Measurements from ENCODE around the gene ZNF205.

ZNF205 gene

DNA sequence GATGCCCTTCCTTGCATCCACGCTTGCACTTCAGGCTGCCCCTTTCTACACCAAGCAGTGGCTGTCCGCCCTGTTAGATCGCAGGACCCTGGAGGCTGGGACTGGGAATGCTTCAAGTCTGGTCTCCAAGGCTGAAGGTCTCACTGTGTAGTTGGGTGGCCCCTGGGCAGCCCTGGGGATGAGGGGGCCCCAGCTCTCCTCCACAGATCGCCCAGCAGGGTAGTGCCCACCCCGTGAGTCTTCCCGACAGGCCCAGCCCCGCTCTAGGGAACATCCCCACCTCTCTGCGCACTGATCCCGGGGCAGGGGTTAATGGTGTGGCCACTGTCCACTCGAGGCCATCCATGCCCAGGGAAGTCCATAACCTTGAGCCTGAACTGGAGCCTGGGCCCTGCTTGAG is 32.8 kb downstream of the ZNF205 start:
- peak in 2 of 10 donors; percentile 51 to 62 for DNase-seq
- intact Hi-C loops (cut with DNase I), result no loop called here

DNA sequence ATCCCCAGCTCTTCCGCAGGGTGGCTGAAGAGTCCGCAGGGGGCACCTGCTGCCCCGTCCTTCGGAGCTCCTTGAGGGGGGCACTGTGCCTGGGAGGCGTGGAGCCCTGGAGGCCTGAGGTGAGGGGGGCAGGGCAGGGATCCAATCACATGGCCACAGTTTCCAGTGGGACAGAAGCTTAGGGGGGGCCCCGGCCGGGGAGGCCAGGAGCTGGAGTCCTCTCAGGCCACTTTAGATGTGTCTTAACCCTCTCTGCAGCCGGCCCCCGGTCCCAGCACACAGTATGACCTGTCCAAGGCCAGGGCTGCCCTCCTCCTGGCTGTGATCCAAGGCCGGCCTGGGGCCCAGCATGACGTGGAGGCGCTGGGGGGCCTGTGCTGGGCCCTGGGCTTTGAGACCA is 33.3 kb downstream of the ZNF205 start:
- DNase-seq, result peak in 2 of 10 donors; percentile 64 to 66
- intact Hi-C loops (cut with DNase I), result no loop called here

DNA sequence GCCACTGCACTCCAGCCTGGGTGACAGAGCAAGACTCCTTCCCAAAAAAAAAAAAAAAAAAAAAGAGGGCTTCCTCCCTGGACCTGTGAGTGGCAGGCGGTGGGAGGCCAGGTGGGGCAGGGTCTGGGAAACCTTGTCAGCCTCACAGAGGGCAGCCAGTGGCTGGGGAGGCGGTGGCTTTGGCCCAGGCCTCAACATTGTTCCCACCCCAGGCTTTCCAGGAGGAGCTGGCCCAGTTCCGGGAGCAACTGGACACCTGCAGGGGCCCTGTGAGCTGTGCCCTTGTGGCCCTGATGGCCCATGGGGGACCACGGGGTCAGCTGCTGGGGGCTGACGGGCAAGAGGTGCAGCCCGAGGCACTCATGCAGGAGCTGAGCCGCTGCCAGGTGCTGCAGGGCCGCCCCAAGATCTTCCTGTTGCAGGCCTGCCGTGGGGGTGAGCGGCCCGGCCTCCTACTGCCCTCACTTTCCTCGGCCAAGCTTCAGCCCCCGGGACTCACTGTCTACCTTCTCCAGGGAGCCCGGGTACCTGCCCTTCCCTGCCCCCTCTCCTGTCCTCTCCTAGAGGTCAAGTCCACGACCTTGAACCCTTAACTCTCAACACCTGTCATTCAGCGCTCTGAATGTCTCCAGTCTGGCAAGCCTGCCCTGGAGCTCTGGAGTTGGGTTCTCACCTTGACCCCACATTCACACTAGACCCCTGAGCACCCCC is 34.8 kb downstream of the ZNF205 start:
- intact Hi-C loops (cut with DNase I), result no loop called here
- DNase-seq, result peak in 2 of 10 donors; percentile 70 to 77

DNA sequence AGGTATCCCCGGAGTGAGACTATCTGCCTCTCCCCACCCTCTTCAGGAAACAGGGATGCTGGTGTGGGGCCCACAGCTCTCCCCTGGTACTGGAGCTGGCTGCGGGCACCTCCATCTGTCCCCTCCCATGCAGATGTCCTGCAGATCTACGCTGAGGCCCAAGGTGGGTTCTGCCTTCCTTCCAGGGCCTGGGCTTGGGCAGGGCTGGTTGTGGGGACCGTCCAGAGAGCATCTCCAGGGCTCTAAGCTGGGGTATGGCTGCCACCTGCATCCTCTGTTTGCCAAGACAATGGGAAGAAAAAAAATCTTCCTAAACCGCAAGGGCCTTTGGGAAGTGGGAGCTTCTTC is 35.3 kb downstream of the ZNF205 start:
- peak in 1 of 10 donors; percentile 64 for DNase-seq
- intact Hi-C loops (cut with DNase I), result no loop called here

DNA sequence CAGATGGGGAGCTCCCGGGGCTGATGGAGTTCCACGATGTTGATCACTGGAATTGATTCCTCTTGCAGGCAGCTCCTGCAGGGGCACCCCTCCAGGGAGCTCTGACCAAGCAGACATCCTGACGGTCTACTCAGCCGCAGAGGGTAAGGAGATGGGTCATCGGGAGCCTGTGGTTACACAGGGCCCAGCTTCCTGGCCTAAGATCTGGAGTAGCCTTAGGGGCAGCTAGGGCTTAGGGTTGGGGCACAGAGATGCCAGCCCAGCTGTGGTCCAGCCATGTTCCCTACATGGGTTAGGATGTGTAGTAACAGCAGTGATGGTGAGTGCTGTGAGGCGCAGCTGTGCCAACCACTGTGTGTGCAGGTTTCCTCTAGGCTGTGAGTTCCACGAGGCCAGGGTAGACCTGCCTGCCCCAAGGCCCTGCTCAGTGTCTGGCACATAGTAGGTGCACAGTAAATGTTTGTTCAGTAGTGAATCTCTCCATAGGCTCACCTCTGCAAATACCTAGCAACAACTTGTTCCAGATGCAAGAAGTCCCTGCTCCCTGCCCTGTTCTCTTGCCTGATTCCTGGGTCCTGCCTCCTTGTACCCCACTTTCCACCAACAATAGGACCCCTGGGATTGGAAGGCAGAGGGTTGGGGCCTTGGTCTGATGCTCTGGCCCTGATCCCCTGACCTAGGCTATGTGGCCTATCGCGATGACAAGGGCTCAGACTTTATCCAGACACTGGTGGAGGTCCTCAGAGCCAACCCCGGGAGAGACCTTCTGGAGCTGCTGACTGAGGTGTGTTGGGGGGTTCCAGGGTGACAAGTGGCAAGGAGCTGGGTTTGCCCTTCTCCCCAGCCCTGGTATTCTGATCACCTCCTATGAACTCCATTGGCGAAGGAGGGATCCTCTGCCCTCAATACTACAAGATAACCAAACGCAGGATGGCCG is 36.1 kb downstream of the ZNF205 start:
- DNase-seq, result peak in 2 of 10 donors; percentile 31 to 55
- intact Hi-C loops (cut with DNase I), result no loop called here

DNA sequence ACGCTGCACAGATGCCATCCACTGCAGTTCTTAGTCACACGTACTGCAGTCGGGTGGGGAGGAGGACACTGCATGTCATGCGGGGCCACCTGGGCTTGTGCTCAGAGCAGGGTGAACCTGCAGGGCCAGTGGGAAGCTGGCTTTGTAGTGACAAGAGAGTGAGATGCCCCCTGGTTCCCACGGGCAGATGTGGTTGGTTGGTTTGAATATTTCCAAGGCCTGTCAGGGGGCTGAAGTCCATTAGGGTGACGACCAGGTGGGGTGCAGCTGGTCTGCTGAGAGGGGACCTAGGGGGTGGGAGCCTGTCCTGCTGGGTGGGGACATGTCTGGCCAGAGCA is 36.8 kb downstream of the ZNF205 start:
- intact Hi-C loops (cut with DNase I), result no loop called here
- DNase-seq, result peak in 2 of 10 donors; percentile 57 to 84

DNA sequence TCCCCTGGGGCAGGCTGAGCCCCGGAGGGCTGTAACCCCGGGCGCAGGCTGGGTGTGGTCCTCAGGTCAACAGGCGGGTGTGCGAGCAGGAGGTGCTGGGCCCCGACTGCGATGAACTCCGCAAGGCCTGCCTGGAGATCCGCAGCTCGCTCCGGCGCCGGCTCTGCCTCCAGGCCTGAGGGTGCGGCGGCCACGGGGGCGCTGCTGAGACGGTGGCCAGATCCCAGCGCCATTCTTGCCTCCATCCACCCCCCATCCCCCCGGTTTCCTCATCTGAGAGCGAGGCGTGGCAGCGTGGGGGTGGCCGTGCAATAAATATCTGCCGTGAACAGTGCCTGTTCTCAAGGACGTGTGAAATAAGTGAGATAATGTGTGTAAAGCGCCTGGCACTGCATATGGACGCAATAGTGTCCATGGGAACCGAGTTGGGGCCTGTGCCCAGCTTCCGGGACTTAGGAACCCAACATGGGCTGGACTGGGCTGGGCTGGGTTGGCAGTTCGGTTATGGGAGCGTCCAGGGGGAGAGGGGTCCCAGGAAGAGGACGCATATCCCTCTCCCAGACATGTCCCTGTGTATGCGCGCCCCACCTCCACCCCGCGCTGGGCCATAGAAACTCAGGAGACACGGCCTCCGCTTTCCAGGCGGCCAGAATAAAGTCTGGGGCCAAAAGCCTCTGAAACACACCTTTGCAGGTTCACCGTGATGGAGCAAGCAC is 37.4 kb downstream of the ZNF205 start:
- intact Hi-C loops (cut with DNase I), result no loop called here
- DNase-seq, result peak in 9 of 10 donors; percentile 53 to 95 (median 68)

DNA sequence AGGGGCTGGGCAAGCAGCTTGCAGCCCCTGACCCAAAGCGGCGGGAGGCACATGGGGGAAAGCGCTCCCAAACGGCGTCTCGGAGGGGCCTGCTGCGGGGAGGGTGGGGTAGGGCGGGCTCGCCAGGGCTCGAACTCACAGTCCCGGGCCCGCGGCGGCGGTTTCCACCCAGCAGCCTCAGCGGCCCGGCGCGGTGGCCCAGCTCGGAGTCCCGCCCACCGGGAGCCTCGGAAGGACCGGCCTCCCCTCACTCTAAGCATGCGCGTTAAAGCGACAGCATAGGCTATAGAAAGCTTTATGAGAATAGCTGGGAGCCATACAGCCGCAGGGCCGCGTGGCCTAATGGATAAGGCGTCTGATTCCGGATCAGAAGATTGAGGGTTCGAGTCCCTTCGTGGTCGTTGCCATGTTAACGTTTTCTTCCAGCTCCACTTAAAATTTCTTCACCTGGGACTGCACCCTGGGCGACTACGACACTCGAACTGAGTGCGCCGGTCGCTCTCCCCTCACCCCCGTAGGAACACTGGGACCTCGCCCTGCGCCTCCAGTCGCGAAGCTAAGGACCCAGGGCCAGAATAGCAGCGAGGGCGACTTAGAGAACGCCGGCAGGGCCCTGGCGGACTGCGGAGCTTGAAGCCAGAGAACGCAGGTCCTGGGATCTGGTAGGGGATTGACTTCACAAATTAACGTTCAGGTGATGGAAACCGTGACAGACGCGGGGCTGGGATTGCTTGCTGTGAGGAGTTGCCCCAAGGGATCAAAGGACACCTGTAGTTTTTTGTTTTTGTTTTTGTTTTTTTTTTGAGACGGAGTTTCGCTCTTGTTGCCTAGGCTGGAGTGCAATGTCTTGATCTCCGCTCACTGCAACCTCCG is 38.2 kb downstream of the ZNF205 start:
- intact Hi-C loops (cut with DNase I), result no loop called here
- peak; percentile 88 to 98 (median 92) for DNase-seq

DNA sequence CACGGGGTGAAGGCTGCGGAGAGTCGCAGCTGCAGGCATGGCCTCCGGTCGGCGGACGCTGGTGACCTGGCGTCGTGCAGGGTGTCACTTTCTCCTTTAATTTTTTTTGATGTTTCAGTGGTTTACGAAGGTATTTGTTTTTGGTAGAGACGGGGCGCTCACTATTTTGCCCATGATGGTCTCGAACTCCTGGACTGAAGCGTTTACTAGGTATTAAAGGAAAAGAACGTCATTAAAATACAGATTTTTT is 39.6 kb downstream of the ZNF205 start:
- DNase-seq, result peak in 2 of 10 donors; percentile 55 to 60

DNA sequence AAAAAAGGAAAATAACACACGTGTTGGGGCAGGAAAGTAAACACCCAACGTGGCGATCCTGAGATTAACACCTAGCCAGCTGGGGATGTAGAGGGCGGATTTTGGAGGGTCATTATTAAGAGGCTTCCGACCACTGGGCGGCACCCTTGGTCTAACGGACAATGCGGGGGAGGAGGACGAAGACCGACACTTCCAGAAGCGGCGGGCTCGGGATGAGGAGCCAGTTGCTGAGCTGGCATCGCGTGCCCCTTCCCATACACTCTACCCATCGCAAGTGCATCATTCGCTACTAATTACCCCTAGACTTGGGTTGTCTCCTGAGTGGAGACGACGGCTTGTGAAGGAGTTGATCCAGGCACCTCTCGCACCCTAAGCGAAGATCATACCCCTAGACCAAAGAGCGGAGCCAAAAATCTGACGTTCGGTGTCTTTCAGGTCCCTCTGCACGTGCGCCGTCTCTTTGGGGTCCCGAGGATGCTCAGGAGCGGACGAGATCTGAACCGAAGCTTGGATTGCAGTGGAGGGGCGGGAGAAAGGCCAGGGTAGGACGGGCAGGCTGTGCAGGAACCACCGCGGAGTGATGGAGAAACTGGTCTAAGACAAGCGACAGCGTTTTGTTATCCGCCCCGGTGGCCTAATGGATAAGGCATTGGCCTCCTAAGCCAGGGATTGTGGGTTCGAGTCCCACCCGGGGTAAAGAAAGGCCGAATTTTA is 40.0 kb downstream of the ZNF205 start:
- intact Hi-C loops (cut with DNase I), result no loop called here
- DNase-seq, result peak; percentile 79 to 98 (median 86)

More for the DNA sequence above, 39.6 kb downstream of the ZNF205 start:
- intact Hi-C loops (cut with DNase I), result no loop called here

DNA sequence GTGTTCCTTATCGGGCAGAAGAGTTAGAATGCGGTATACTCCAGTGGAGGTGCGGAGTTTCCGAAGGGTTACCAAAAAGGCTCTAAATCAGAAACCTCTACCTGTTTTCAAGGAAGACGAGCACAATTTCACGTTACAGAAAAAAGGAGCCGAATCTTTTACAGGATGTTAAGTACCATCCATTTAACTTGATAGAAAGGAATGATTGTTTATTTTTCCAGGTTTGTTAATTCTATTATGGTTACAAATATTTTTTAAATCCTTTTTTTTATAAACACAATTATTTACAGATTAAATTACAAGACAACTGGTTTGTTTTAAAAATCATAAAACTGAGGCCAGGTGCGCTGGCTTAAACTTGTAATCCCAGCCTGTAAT is 40.6 kb downstream of the ZNF205 start:
- DNase-seq, result no peak
- intact Hi-C loops (cut with DNase I), result no loop called here

DNA sequence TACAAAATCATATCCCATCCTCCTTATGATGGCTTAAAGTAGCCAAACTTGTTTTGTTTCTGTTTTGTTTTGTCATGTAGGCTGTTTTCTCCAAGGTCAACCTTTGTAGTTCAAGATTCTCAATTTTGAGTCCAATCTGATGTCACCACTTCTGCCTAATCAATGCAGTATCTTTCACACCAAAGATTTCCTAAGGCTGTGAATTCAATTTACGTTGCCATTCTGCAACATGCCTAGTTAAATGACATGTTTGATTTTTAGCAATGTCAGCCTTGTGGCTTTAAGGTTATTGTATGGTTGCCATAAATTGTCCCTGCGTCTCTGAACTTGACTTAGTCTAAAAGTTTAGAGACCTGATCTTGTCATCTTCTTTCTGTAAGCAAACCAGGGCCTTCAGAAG is 42.8 kb downstream of the ZNF205 start:
- intact Hi-C loops (cut with DNase I), result no loop called here
- DNase-seq, result no peak

DNA sequence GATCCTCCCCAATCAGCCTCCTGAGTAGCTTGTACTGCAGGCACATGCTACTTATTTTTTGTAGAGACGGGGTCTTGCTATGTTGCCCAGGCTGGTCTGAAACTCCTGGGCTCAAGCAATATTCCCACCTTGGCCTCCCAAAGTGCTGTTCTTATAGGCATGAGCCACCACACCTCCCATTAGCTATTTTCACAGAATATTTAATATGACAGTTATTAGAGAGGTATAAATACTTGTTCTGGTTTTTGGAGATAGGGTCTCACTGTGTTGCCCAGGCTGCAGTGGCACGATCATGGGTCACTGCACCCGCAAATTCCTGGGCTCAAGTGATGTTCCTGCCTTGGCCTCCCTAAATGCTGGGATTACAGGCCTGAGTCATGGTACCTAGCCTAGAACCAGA is 43.6 kb downstream of the ZNF205 start:
- intact Hi-C loops (cut with DNase I), result no loop called here

DNA sequence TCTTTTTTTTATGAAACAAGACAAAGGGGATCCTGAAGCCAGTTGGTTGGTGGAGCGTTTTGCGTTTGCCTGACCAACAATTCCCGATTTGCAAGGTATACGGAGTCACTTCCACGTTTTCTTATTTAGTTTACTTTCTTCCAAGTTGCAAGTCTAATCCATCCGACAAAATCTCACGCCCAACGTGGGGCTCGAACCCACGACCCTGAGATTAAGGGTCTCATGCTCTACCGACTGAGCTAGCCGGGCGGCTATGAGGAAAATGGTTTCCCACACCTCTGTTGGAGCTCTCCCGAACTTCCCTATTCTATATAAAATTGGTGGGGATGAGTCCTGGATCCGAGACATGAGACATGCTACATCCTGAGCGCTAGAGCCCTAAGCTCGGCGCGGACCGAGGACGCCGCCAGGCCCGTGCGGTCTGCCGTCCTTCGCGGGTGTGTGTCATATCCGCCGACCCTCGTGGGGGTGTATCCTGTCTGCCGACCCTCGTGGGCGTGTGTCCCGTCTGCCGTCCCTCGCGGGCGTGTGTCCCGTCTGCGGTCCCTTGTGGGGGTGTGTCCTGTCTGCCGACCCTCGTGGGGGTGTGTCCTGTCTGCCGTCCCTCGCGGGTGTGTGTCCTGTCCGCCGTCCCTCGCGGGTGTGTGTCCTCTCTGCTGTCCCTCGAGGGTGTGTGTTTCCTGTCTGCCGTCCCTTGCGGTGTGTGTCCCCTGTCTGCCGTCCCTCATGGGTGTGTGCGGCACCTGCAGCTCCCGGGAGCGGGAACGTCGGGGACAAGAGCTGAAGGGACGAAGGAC is 45.0 kb downstream of the ZNF205 start:
- intact Hi-C loops (cut with DNase I), result no loop called here
- peak in 7 of 10 donors; percentile 28 to 86 (median 43) for DNase-seq

More for the DNA sequence above, 43.6 kb downstream of the ZNF205 start:
- peak in 3 of 10 donors; percentile 5 to 24 (median 7) for DNase-seq

DNA sequence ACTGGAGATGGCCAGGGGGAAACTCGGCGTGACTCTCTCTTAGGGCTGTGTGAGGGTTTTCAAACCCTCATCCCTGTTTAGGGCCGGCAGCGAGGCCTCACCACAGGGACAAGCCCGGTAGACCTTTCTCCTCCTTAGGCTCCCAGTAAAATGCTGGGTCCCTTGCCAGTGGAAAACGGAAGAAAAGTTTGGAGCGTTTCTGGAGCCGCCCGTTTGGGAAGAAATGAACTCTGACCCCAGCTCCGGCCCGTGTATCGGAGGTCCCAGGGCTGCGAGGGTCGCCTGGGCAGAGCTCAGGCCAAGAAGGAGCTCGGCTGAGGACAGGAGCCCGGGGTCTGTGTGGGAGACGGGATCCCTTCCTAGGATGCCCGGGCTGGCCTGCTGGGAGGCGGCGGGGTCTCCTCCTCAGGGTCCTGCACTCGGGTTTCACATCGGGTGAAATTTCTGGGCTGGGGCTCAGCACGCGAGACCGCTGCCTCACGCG is 45.7 kb downstream of the ZNF205 start:
- DNase-seq, result peak in 3 of 10 donors; percentile 64 to 81 (median 79)
- intact Hi-C loops (cut with DNase I), result no loop called here

DNA sequence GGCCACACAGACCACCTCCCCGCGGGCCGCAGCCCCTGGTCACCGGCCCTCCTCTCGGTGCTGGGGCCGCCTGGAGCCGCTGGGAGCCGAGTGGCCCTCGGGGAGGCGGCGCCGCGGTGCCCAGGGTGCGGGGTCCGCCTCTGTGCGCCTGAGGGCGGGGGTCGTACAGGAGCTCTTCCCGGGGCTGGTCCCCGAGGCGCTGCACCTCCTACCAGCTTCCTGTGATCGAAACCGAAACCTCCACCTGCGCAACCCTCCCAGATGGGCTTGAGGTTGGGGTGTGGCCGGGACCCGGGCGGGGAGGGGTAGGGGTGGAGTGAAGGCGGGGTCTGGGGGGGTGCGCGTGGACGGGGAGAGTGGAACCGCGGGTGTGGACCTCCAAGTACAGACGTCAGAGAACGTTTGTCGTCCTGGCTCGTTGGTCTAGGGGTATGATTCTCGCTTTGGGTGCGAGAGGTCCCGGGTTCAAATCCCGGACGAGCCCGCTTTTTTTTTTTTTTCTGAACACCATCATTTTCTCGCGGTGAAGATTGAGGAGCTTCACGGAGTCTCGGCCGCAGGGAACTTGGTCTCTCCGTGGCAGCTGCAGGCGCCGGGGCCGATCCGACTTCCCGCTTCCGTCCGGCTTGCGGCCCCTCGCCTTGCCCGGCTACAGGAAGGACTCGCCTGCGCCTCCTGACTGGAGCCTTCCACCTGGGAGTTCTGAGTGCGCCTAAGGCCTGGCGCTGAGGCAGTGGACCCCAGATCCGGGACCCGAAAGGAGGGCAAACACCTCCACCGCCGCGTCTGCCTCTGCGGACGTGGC is 46.3 kb downstream of the ZNF205 start:
- peak in 6 of 10 donors; percentile 31 to 85 (median 67) for DNase-seq
- intact Hi-C loops (cut with DNase I), result no loop called here

DNA sequence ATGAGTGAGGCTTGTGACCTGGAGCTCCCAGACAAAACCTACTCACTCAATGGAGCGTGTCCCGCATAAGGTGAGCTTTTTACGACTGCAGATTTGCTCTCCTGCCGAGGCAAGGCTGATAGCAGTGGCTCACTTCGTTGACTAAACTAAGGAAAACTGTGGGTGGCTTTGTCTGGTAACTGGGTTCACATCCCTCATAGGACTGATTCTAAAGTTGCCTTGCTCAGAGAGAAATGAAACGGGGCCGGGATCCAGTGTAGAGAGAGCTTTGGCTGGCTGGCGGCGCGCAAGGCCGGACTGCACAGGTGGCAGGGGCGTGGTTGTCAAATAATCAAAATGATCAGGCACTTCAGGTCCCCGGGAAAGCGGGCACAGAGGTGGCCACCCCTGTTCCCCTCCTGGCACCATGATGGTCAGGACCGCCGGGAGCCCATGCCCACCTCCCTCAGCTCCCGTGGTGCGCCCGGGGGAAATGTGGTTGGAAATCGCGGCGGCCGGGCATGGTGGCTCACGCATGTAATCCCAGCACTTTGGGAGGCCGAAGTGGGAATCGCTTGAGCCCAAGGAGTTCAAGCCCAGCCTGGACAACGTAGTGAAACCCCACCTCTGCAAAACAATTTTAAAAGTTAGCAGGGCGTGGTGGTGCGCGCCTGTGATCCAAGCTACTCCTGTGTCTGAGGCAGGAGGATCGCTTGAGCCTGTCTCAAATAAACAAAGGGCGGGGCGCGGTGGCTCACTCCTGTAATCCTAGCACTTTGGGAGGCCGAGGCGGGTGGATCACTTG is 49.0 kb downstream of the ZNF205 start:
- peak in 3 of 10 donors; percentile 47 to 75 (median 61) for DNase-seq
- intact Hi-C loops (cut with DNase I), result no loop called here
